Keratinocyte (primary cell): ENCODE data around the gene PIGH.

Experiments used
- EZH2 ChIP-seq: IDR thresholded peaks from one replicate; pipeline ENCODE4 v1.6.1; 2012; ENCODE audit warnings: inconsistent platforms, mild to moderate bottlenecking, low read length, moderate library complexity
- TF ChIP-seq, protein P1 (sequence below), 3 experiments: IDR thresholded peaks in 1 of 3; conservative IDR thresholded peaks in 1 of 3; optimal IDR thresholded peaks in 1 of 3; 2 replicates in 2 of 3; 3 replicates in 1 of 3; pipeline versions ENCODE3 to v1.5.1; 2011; ENCODE audit warnings: low read length in 3 of 3, mild to moderate bottlenecking in 3 of 3, moderate library complexity in 2 of 3, control low read depth in 1 of 3, inconsistent platforms in 1 of 3; ENCODE audit not compliant: insufficient read depth in 2 of 3; ENCODE audit errors: extremely low read depth in 1 of 3

DNA sequence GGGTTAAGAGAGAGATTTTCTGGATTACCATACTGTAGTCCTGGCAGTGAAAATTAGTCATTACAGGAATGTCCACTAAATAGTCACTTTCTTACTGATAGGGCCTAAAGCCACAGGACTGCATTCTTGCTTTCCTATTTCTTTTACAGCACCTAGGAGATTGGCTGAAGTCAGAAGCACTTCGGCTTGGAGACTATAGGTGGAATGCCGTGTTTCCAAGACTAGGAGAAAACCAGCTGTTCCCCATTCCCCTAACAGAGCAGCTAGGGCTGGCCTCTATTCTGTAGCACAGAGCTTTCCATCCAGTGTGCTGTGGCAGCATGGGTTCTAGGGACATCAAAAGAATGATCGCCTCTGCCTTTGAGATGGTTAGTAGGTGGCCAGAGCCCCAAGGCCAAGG lies 15.1 kb downstream of the PIGH start:
- no peak for TF ChIP-seq EZH2
- TF ChIP-seq, protein P1, sequence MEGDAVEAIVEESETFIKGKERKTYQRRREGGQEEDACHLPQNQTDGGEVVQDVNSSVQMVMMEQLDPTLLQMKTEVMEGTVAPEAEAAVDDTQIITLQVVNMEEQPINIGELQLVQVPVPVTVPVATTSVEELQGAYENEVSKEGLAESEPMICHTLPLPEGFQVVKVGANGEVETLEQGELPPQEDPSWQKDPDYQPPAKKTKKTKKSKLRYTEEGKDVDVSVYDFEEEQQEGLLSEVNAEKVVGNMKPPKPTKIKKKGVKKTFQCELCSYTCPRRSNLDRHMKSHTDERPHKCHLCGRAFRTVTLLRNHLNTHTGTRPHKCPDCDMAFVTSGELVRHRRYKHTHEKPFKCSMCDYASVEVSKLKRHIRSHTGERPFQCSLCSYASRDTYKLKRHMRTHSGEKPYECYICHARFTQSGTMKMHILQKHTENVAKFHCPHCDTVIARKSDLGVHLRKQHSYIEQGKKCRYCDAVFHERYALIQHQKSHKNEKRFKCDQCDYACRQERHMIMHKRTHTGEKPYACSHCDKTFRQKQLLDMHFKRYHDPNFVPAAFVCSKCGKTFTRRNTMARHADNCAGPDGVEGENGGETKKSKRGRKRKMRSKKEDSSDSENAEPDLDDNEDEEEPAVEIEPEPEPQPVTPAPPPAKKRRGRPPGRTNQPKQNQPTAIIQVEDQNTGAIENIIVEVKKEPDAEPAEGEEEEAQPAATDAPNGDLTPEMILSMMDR (optimal IDR thresholded peaks at IDR 0.05 in 1 of 3, IDR thresholded peaks at IDR 0.05 in 1 of 3, conservative IDR thresholded peaks at IDR 0.05 in 1 of 3; ENCODE audit: extremely low read depth in 1 of 3, insufficient read depth in 2 of 3, low read length in 3 of 3): no peak
